HEK293T (cell line): ENCODE measurements around the gene PRSS2.

Experiments used
- BHLHE40 ChIP-seq: fragments of 450-650 bp; IDR thresholded peaks from 2 replicates; pipeline ENCODE4 v1.6.1; 2016; ENCODE audit warnings: mild to moderate bottlenecking, moderate library complexity, borderline replicate concordance
- ELF4 ChIP-seq: fragments of 450-650 bp; IDR thresholded peaks from 2 replicates; pipeline ENCODE4 v1.6.1; 2017; ENCODE audit warnings: antibody characterized with exemption
- FOXA1 ChIP-seq: fragments of 450-650 bp; IDR thresholded peaks from 2 replicates; pipeline ENCODE4 v1.6.1; 2016; ENCODE audit warnings: mild to moderate bottlenecking
- FOXK2 ChIP-seq: fragments of 450-650 bp; IDR thresholded peaks from 2 replicates; pipeline ENCODE4 v1.6.1; 2016; ENCODE audit warnings: mild to moderate bottlenecking
- FOXM1 ChIP-seq: fragments of 450-650 bp; IDR thresholded peaks from 2 replicates; pipeline ENCODE4 v1.6.1; 2017; ENCODE audit warnings: mild to moderate bottlenecking, borderline replicate concordance
- HDGF ChIP-seq: fragments of 450-650 bp; IDR thresholded peaks from 2 replicates; pipeline ENCODE4 v1.6.1; 2017; ENCODE audit warnings: antibody characterized with exemption, borderline replicate concordance
- L3MBTL2 ChIP-seq: fragments of 450-650 bp; conservative IDR thresholded peaks from 2 replicates; pipeline ENCODE4 v1.6.1; 2016; ENCODE audit warnings: mild to moderate bottlenecking
- PKNOX1 ChIP-seq: fragments of 450-650 bp; IDR thresholded peaks from 2 replicates; pipeline ENCODE4 v1.6.1; 2016
- SP1 ChIP-seq: fragments of 450-650 bp; IDR thresholded peaks from 2 replicates; pipeline ENCODE4 v1.6.1; 2017
- SUZ12 ChIP-seq: fragments of 450-650 bp; IDR thresholded peaks from 2 replicates; pipeline ENCODE4 v1.6.1; 2016; ENCODE audit warnings: mild to moderate bottlenecking
- TARDBP ChIP-seq: fragments of 450-650 bp; IDR thresholded peaks from 2 replicates; pipeline ENCODE4 v1.6.1; 2016

GRCh38 chr7:142745745-142746144 is 25.0 kb upstream of the PRSS2 start:
- TF ChIP-seq TARDBP (no peak), HDGF (no peak), L3MBTL2 (no peak), SP1 (no peak), ELF4 (no peak), BHLHE40 (no peak), SUZ12 (no peak), FOXA1 (no peak), FOXM1 (no peak), PKNOX1 (no peak), FOXK2 (no peak)
